GM12801 (cell line): ENCODE data around the gene SLC38A2.

Experiments used
- CTCF ChIP-seq: IDR thresholded peaks from one replicate; pipeline ENCODE4 v1.5.1; 2011; ENCODE audit warnings: control low read depth; ENCODE audit not compliant: insufficient read length; ENCODE audit errors: extremely low read depth

Gene SLC38A2

GRCh38 chr12:46372544-46373300 lies at the start of gene SLC38A2:
Gene SLC38A2, minus strand, starts transcription at chr12:46372773. Its CDS starts 1,480 bp downstream, at chr12:46371293.
- TF ChIP-seq CTCF: no peak

GRCh38 chr12:46419675-46420074 lies 47.1 kb upstream of the SLC38A2 start:
- no peak for TF ChIP-seq CTCF

- no peak for TF ChIP-seq CTCF
Observed at GRCh38 chr12:46415552-46415951, 43.0 kb upstream of the SLC38A2 start.

GRCh38 chr12:46414591-46415268 lies 42.2 kb upstream of the SLC38A2 start:
- TF ChIP-seq CTCF: no peak

- no peak for TF ChIP-seq CTCF
Observed at GRCh38 chr12:46413368-46413767, 40.8 kb upstream of the SLC38A2 start.

- TF ChIP-seq CTCF: no peak
Observed at GRCh38 chr12:46412857-46413256, 40.3 kb upstream of the SLC38A2 start.

- TF ChIP-seq CTCF: no peak
Observed at GRCh38 chr12:46410495-46410894, 37.9 kb upstream of the SLC38A2 start.
